Measurements from ENCODE around the gene KRTAP5-7.

DNA sequence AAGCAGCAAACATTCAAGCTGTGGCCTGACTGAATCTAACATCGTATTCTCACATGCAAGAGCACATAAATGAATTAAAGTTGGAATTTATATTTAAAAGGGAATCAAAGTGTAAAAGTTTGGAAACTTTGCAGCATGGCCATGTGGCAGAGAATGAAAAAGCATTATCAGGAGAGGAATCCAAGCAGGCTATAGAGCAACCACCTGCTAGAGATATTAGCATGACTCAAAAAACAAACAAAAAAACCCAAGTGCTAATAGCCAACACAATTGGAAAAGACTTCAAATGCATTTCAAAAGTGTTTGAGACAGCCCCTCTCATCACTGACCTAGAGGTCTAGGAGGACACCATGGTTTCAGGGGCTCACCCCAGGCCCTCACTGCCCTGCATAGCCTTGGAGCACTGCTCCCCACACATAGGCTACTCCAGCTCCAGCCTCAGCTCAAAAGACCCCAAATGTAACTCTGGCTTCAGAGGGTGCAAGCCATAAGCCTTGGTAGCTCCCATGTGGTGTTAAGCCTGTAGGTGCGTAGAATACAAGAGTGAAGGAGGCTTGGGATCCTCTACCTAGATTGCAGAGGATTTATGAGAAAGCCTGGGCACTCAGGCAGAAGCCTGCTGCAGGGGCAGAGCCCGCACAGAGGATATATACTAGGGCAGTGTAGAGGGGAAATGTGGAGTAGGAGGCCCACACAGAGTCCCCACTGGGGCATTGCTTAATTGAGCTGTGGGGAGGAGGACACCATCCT, 1.7 kb upstream of the KRTAP5-7 start:
- TF ChIP-seq POLR2A (IDR thresholded peaks at IDR 0.05; ENCODE audit: low read depth) (no peak), POLR2AphosphoS5 (IDR thresholded peaks at IDR 0.05) (no peak)
- TF ChIP-seq, protein P1, sequence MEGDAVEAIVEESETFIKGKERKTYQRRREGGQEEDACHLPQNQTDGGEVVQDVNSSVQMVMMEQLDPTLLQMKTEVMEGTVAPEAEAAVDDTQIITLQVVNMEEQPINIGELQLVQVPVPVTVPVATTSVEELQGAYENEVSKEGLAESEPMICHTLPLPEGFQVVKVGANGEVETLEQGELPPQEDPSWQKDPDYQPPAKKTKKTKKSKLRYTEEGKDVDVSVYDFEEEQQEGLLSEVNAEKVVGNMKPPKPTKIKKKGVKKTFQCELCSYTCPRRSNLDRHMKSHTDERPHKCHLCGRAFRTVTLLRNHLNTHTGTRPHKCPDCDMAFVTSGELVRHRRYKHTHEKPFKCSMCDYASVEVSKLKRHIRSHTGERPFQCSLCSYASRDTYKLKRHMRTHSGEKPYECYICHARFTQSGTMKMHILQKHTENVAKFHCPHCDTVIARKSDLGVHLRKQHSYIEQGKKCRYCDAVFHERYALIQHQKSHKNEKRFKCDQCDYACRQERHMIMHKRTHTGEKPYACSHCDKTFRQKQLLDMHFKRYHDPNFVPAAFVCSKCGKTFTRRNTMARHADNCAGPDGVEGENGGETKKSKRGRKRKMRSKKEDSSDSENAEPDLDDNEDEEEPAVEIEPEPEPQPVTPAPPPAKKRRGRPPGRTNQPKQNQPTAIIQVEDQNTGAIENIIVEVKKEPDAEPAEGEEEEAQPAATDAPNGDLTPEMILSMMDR (IDR thresholded peaks at IDR 0.05) = no peak

Measured in esophagus muscularis mucosa (tissue), 3 donors.